HG03442 (cell line): ENCODE results near the gene SMIM35.

ENCODE experiments used
- ATAC-seq: cut with Tn5 transposase; IDR thresholded peaks from one replicate; pipeline ENCODE4 v1.9.1; 2021; ENCODE audit warnings: mild to moderate bottlenecking, moderate library complexity; ENCODE audit not compliant: unreplicated experiment

Gene SMIM35

GRCh38 chr11:117969160-117969991 lies 117.4 kb downstream of the SMIM35 start:
- ATAC-seq: no peak

GRCh38 chr11:117966908-117967307 lies 119.9 kb downstream of the SMIM35 start:
- ATAC-seq: no peak

- ATAC-seq: no peak
These were observed 123.9 kb downstream of the SMIM35 start for GRCh38 chr11:117962826-117963225.

GRCh38 chr11:117961896-117962295 lies 124.9 kb downstream of the SMIM35 start:
- ATAC-seq: no peak

- ATAC-seq: no peak
These were observed 126.4 kb downstream of the SMIM35 start for GRCh38 chr11:117960406-117960805.

GRCh38 chr11:117959438-117960149 lies 127.2 kb downstream of the SMIM35 start:
- no peak for ATAC-seq

GRCh38 chr11:117958949-117959348 lies 127.8 kb downstream of the SMIM35 start:
- no peak for ATAC-seq
